Measurements from ENCODE around the gene TFAM.

Gene TFAM

DNA sequence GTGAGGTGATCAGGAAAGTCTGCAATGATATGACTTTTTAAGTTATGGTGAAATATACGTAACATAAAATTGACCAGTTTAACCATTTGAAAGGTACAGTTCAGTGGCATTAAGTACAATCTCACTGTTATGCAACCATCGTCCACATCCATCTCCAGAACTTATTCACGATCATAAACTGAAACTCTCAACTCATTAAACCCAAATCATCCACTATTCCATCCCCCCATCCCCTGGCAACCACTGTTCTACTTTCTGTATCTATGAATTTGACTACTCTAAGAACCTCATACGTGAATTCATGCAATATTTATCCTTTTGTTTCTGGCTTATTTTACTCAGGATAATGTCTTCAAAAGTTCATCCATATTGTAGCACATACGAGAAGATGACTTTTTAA is 48.4 kb downstream of the TFAM start:
- Histone ChIP-seq H3K9ac (ENCODE audit: insufficient read length, low read depth) (no peak overlapping the region), H3K4me1 (ENCODE audit: insufficient read depth, insufficient read length) (no peaks in the 10 kb centered on the region), H3K36me3 (ENCODE audit: insufficient read depth, insufficient read length, low read length) (no peaks in the 10 kb centered on the region), H3K27me3 (ENCODE audit: insufficient read depth, insufficient read length) (no peaks in the 10 kb centered on the region), H3K4me3 (ENCODE audit: insufficient read length, low read depth) (no peak overlapping the region), H3K9me3 (ENCODE audit: insufficient read depth, low read length) (no peaks in the 10 kb centered on the region)
- TF ChIP-seq ZNF274 (IDR thresholded peaks at IDR 0.05; ENCODE audit: low read depth, low read length) (no peak), YY1 (IDR thresholded peaks at IDR 0.05; ENCODE audit: insufficient read depth, insufficient read length) (no peak), SUZ12 (IDR thresholded peaks at IDR 0.05; ENCODE audit: extremely low read depth, insufficient read depth, insufficient read length) (no peak)
- no peak for DNase-seq (ENCODE audit: low read depth, low spot score)

DNA sequence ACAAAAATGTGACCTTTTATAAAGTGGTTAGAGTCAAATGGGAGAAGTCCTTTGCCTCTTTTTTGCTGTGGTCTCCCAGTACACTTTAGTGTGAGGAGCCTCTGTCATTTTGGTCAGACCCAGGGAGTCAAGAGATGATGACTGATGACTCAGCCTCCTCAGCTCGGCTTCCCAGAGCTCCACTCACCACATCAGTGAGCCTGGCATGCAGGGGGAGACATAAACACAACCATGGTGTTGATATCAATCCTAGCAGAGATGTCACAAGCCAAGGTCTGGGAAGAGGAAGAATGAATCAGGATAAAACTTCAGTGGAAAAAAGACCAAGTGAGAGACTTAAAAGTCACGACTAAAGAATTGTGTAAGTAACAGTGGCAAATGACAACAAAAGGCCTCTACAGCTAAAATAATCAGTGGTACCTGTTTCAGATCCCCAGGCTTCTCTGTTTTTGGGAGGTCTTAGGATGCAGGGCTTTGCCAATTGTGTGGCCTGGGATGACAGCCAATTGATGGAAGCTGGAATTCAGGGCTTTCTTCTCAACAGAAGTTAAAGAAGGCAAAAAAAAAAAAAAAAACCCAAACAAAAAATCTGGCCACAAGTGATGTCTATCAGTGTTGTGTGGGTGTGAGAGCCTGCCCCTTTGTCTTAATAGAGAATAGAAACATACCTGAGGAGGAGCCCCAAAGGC is 50.2 kb downstream of the TFAM start:
- H3K36me3 ChIP-seq (ENCODE audit: insufficient read depth, insufficient read length, low read length) = no peaks in the 10 kb centered on the region
- TF ChIP-seq SUZ12 (IDR thresholded peaks at IDR 0.05; ENCODE audit: extremely low read depth, insufficient read depth, insufficient read length) (no peak), ZNF274 (IDR thresholded peaks at IDR 0.05; ENCODE audit: low read depth, low read length) (no peak), YY1 (IDR thresholded peaks at IDR 0.05; ENCODE audit: insufficient read depth, insufficient read length) (no peak)
- H3K9me3 ChIP-seq (ENCODE audit: insufficient read depth, low read length) = 0 out of 2 replicates have a peak, but pooled peaks cover 9% of the 10 kb centered on the region
- H3K4me3 ChIP-seq (ENCODE audit: insufficient read length, low read depth) = no peak overlapping the region
- H3K27me3 ChIP-seq (ENCODE audit: insufficient read depth, insufficient read length) = no peaks in the 10 kb centered on the region
- no peak overlapping the region for H3K9ac ChIP-seq (ENCODE audit: insufficient read length, low read depth)
- no peak for DNase-seq (ENCODE audit: low read depth, low spot score)
- H3K4me1 ChIP-seq (ENCODE audit: insufficient read depth, insufficient read length) = no peaks in the 10 kb centered on the region

DNA sequence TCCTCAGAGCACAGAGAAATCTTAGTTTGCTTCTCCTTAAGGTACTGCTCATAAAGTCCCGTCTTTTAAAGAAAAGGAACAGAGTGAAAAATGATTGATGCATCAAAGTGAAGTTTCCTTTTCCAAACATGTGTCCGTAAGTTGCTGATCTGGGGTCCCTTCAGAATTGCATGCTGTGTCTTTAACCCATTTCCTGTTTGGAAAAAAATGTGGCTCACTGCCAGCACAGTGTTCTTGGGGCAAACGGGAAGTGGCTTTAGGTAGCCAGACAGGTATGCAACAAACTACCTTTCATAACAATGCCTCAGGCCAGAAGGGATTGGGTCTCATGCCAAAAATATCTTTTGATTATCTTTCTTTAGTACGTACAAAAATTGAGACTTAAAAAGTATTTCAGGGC is 50.9 kb downstream of the TFAM start:
- H3K9ac ChIP-seq (ENCODE audit: insufficient read length, low read depth) = no peak overlapping the region

DNA sequence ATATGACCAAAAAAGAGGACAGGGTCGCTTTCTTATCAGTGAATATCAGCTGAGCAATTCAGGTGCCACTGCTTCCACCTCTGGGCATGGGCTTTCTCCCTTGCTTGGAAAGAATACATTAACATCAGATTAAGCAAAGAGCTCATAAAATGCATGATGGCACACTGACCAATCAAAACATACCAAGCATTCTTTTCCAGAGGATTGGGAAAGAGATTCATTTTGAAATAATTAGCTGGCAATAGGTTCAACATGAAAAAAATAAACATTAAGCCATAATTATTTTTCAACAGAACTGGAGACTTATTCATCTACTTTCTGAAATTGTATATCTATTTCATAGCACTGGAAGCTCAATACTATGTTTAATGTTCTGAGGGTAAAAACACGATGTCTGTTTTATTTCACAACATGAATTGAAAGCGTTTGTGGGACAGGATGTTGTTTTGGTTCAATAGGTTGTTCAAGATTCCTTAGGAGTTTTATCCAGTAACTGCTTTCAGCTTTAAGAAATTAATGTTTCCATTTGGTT is 53.2 kb downstream of the TFAM start:
- DNase-seq (ENCODE audit: low read depth, low spot score) = no peak
- no peak for TF ChIP-seq YY1 (IDR thresholded peaks at IDR 0.05; ENCODE audit: insufficient read depth, insufficient read length)
- no peak for TF ChIP-seq SUZ12 (IDR thresholded peaks at IDR 0.05; ENCODE audit: extremely low read depth, insufficient read depth, insufficient read length)
- no peak for TF ChIP-seq ZNF274 (IDR thresholded peaks at IDR 0.05; ENCODE audit: low read depth, low read length)
- Histone ChIP-seq H3K36me3 (ENCODE audit: insufficient read depth, insufficient read length, low read length) (no peaks in the 10 kb centered on the region), H3K27me3 (ENCODE audit: insufficient read depth, insufficient read length) (no peaks in the 10 kb centered on the region), H3K4me1 (ENCODE audit: insufficient read depth, insufficient read length) (no peaks in the 10 kb centered on the region), H3K4me3 (ENCODE audit: insufficient read length, low read depth) (no peak overlapping the region), H3K9me3 (ENCODE audit: insufficient read depth, low read length) (0 out of 2 replicates have a peak, but pooled peaks cover 11% of the 10 kb centered on the region), H3K9ac (ENCODE audit: insufficient read length, low read depth) (no peak overlapping the region)

More for the DNA sequence above, 50.9 kb downstream of the TFAM start:
- H3K4me1 ChIP-seq (ENCODE audit: insufficient read depth, insufficient read length) = no peaks in the 10 kb centered on the region
- no peak for TF ChIP-seq SUZ12 (IDR thresholded peaks at IDR 0.05; ENCODE audit: extremely low read depth, insufficient read depth, insufficient read length)
- no peak for TF ChIP-seq ZNF274 (IDR thresholded peaks at IDR 0.05; ENCODE audit: low read depth, low read length)
- no peak for TF ChIP-seq YY1 (IDR thresholded peaks at IDR 0.05; ENCODE audit: insufficient read depth, insufficient read length)
- no peak for DNase-seq (ENCODE audit: low read depth, low spot score)
- no peaks in the 10 kb centered on the region for H3K27me3 ChIP-seq (ENCODE audit: insufficient read depth, insufficient read length)
- 0 out of 2 replicates have a peak, but pooled peaks cover 11% of the 10 kb centered on the region for H3K9me3 ChIP-seq (ENCODE audit: insufficient read depth, low read length)
- H3K4me3 ChIP-seq (ENCODE audit: insufficient read length, low read depth) = no peak overlapping the region
- no peaks in the 10 kb centered on the region for H3K36me3 ChIP-seq (ENCODE audit: insufficient read depth, insufficient read length, low read length)

DNA sequence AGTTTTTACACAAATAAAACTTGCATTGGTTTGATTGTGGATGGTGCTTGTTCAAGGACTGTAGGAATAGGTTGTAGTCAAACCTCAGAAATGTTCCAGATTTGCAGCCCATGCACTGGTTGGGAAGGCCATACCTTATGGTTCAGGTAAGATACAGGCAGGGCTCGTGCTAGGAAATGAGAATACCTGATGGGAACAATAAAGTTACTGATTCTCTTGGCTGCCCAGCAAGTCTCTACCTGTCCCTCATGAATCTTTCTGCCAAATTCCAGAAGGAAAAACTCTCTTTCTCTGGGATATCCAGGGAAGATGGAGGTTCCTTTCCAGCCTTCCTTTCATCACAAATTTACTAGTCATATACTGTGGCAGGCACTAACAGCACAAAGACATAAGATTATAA is 53.8 kb downstream of the TFAM start:
- no peak for DNase-seq (ENCODE audit: low read depth, low spot score)
- no peaks in the 10 kb centered on the region for H3K36me3 ChIP-seq (ENCODE audit: insufficient read depth, insufficient read length, low read length)
- no peak overlapping the region for H3K4me3 ChIP-seq (ENCODE audit: insufficient read length, low read depth)
- no peaks in the 10 kb centered on the region for H3K27me3 ChIP-seq (ENCODE audit: insufficient read depth, insufficient read length)
- no peaks in the 10 kb centered on the region for H3K4me1 ChIP-seq (ENCODE audit: insufficient read depth, insufficient read length)
- H3K9me3 ChIP-seq (ENCODE audit: insufficient read depth, low read length) = 0 out of 2 replicates have a peak, but pooled peaks cover 11% of the 10 kb centered on the region
- TF ChIP-seq ZNF274 (IDR thresholded peaks at IDR 0.05; ENCODE audit: low read depth, low read length) (no peak), YY1 (IDR thresholded peaks at IDR 0.05; ENCODE audit: insufficient read depth, insufficient read length) (no peak), SUZ12 (IDR thresholded peaks at IDR 0.05; ENCODE audit: extremely low read depth, insufficient read depth, insufficient read length) (no peak)
- no peak overlapping the region for H3K9ac ChIP-seq (ENCODE audit: insufficient read length, low read depth)

DNA sequence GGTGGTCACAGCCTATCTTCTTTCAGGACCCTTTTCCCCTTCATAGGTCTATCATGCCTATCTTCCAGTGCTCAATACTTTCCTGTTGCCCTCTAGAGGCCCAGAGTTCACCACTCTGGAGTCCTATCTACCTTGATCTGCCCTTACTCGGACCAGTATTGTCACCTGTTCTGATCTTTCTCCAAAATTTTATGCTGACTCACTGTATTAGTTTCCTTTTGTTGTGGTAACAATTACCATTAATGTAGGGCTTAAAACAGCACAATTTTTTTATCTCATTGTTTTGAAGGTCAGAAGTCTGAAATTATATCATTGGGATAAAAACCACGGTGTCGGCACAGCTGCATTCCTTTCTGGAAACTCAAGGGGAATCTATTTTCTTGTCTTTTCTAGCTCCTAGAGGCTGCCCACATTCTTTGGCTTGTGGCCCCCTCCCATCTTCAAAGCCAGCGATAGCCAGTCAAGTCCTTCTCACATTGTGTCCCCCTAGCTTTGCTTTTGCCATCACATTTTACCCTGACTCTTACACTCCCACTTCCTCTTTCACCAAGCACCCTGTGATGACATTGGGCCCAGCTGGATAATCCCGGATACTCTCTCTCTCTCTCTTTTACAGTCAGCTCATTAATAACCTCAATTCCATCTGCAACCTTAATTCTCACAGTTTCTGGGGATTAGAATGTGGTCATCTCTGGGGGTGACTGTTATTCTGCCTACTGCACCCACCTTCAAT is 54.6 kb downstream of the TFAM start:
- TF ChIP-seq SUZ12 (IDR thresholded peaks at IDR 0.05; ENCODE audit: extremely low read depth, insufficient read depth, insufficient read length) (no peak), ZNF274 (IDR thresholded peaks at IDR 0.05; ENCODE audit: low read depth, low read length) (no peak), YY1 (IDR thresholded peaks at IDR 0.05; ENCODE audit: insufficient read depth, insufficient read length) (no peak)
- no peaks in the 10 kb centered on the region for H3K27me3 ChIP-seq (ENCODE audit: insufficient read depth, insufficient read length)
- DNase-seq (ENCODE audit: low read depth, low spot score) = no peak
- no peaks in the 10 kb centered on the region for H3K4me1 ChIP-seq (ENCODE audit: insufficient read depth, insufficient read length)
- H3K36me3 ChIP-seq (ENCODE audit: insufficient read depth, insufficient read length, low read length) = no peaks in the 10 kb centered on the region
- 0 out of 2 replicates have a peak, but pooled peaks cover 11% of the 10 kb centered on the region for H3K9me3 ChIP-seq (ENCODE audit: insufficient read depth, low read length)
- H3K4me3 ChIP-seq (ENCODE audit: insufficient read length, low read depth) = no peak overlapping the region
- no peak overlapping the region for H3K9ac ChIP-seq (ENCODE audit: insufficient read length, low read depth)

DNA sequence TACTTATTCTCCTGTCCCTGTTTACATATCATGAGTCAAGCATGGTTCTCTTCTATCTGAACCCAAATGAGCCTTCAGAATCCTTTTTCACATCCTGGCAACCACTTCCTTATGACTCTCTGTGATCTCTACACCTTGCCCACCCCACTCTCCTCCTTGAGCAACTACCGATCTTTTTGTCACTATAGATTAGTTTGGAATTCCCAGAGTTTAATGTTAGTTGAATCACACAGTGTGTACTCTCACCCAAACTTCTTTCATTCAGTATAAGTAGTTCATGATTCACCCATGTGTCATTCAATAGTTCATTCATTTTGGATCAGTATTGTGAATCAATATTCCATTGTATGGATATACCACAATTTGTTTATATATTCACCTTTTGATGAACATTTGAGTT is 55.3 kb downstream of the TFAM start:
- Histone ChIP-seq H3K9me3 (ENCODE audit: insufficient read depth, low read length) (0 out of 2 replicates have a peak, but pooled peaks cover 11% of the 10 kb centered on the region), H3K9ac (ENCODE audit: insufficient read length, low read depth) (no peak overlapping the region), H3K27me3 (ENCODE audit: insufficient read depth, insufficient read length) (no peaks in the 10 kb centered on the region), H3K4me1 (ENCODE audit: insufficient read depth, insufficient read length) (no peaks in the 10 kb centered on the region), H3K36me3 (ENCODE audit: insufficient read depth, insufficient read length, low read length) (no peaks in the 10 kb centered on the region), H3K4me3 (ENCODE audit: insufficient read length, low read depth) (no peak overlapping the region)
- no peak for TF ChIP-seq SUZ12 (IDR thresholded peaks at IDR 0.05; ENCODE audit: extremely low read depth, insufficient read depth, insufficient read length)
- TF ChIP-seq YY1 (IDR thresholded peaks at IDR 0.05; ENCODE audit: insufficient read depth, insufficient read length) = no peak
- no peak for TF ChIP-seq ZNF274 (IDR thresholded peaks at IDR 0.05; ENCODE audit: low read depth, low read length)
- DNase-seq (ENCODE audit: low read depth, low spot score) = no peak

Measured in NT2/D1 (cell line).